Right lobe of liver (tissue), 4 donors: ENCODE results near the gene IGSF9B.

Source experiments
- POLR2A ChIP-seq: fragments of 450-650 bp; IDR thresholded peaks from one replicate; pipeline ENCODE4 v1.6.1; 2017; ENCODE audit warnings: antibody characterized with exemption, mild to moderate bottlenecking
- TF ChIP-seq, protein P1 (sequence below), 4 donors: fragments of 200-600 bp in 3 of 4; fragments of 450-650 bp in 1 of 4; IDR thresholded peaks; one replicate each; pipeline versions ENCODE4 v1.5.1 to v1.8.0; 2016 to 2022; ENCODE audit warnings: antibody characterized with exemption in 4 of 4, mild to moderate bottlenecking in 2 of 4
- donor health status: DM: no; HTN: no; CAD: no.
- donor health status: DM: no; HTN: no; CAD: no.
- donor health status: DM: no; HTN: yes; CAD: no.

DNA sequence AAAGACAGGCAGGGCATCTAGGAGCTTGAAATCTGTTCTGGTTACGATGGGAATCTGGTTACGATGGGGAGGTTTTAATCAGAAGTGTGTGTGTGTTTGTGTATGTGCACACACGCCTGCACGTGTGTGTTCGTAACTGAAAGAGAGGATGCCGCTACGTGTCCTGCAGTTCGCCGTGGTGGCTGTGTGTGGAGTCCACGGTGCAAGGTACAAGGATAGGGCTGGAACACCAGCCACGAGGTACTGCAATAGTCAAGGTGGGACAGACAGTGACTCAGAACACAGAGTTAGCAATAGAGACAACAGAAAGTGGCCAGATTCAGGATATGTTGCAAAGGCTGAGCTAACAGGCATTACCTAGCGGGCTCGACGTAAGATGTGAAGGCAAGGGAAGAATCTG, 46.7 kb downstream of the IGSF9B start:
- TF ChIP-seq, protein P1, sequence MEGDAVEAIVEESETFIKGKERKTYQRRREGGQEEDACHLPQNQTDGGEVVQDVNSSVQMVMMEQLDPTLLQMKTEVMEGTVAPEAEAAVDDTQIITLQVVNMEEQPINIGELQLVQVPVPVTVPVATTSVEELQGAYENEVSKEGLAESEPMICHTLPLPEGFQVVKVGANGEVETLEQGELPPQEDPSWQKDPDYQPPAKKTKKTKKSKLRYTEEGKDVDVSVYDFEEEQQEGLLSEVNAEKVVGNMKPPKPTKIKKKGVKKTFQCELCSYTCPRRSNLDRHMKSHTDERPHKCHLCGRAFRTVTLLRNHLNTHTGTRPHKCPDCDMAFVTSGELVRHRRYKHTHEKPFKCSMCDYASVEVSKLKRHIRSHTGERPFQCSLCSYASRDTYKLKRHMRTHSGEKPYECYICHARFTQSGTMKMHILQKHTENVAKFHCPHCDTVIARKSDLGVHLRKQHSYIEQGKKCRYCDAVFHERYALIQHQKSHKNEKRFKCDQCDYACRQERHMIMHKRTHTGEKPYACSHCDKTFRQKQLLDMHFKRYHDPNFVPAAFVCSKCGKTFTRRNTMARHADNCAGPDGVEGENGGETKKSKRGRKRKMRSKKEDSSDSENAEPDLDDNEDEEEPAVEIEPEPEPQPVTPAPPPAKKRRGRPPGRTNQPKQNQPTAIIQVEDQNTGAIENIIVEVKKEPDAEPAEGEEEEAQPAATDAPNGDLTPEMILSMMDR (IDR thresholded peaks at IDR 0.05), result no peak
- no peak for TF ChIP-seq POLR2A
